Measurements from ENCODE around the gene SLC6A3.

The SLC6A3 gene

GRCh38 chr5:1393571-1394501, 51.4 kb downstream of the SLC6A3 start:
- H3K4me3 ChIP-seq = no peak overlapping the region
- H3K27me3 ChIP-seq = peaks cover 0 to 69% of the 10 kb centered on the region in 2 donors
- H3K4me1 ChIP-seq = no peaks in the 10 kb centered on the region
- no peak overlapping the region for H3K27ac ChIP-seq
- intact Hi-C loops (cut with DNase I; ENCODE audit: low total_unique reads) = no loop called here
- H3K9me3 ChIP-seq = no peaks in the 10 kb centered on the region
- no peak for DNase-seq
- no peak for TF ChIP-seq CTCF (IDR thresholded peaks at IDR 0.05)
- H3K36me3 ChIP-seq = no peaks in the 10 kb centered on the region

GRCh38 chr5:1392801-1393565, 52.3 kb downstream of the SLC6A3 start:
- H3K9me3 ChIP-seq = no peaks in the 10 kb centered on the region
- H3K27ac ChIP-seq = no peak overlapping the region
- TF ChIP-seq CTCF (IDR thresholded peaks at IDR 0.05) = no peak
- H3K36me3 ChIP-seq = no peaks in the 10 kb centered on the region
- no peaks in the 10 kb centered on the region for H3K4me1 ChIP-seq
- intact Hi-C loops (cut with DNase I; ENCODE audit: low total_unique reads) = no loop called here
- no peak overlapping the region for H3K4me3 ChIP-seq
- DNase-seq = no peak
- peaks cover 0 to 71% of the 10 kb centered on the region in 2 donors for H3K27me3 ChIP-seq

- DNase-seq = no peak
- H3K27me3 ChIP-seq = peaks cover 0 to 71% of the 10 kb centered on the region in 2 donors
- H3K9me3 ChIP-seq = no peaks in the 10 kb centered on the region
- TF ChIP-seq CTCF (IDR thresholded peaks at IDR 0.05) = no peak
- intact Hi-C loops (cut with DNase I; ENCODE audit: low total_unique reads) = no loop called here
- H3K27ac ChIP-seq = no peak overlapping the region
- H3K4me1 ChIP-seq = no peaks in the 10 kb centered on the region
- no peaks in the 10 kb centered on the region for H3K36me3 ChIP-seq
- H3K4me3 ChIP-seq = no peak overlapping the region
These were observed 53.0 kb downstream of the SLC6A3 start for GRCh38 chr5:1392261-1392660.

- no peaks in the 10 kb centered on the region for H3K36me3 ChIP-seq
- H3K27me3 ChIP-seq = peaks cover 0 to 76% of the 10 kb centered on the region in 2 donors
- H3K27ac ChIP-seq = no peak overlapping the region
- H3K4me3 ChIP-seq = no peak overlapping the region
- DNase-seq = no peak
- intact Hi-C loops (cut with DNase I; ENCODE audit: low total_unique reads) = no loop called here
- H3K9me3 ChIP-seq = no peaks in the 10 kb centered on the region
- H3K4me1 ChIP-seq = peaks cover 0 to 3% (median under 1%) of the 10 kb centered on the region in 4 donors
- no peak for TF ChIP-seq CTCF (IDR thresholded peaks at IDR 0.05)
These were observed 53.5 kb downstream of the SLC6A3 start for GRCh38 chr5:1391691-1392090.

- H3K9me3 ChIP-seq = no peaks in the 10 kb centered on the region
- H3K36me3 ChIP-seq = no peaks in the 10 kb centered on the region
- H3K27ac ChIP-seq = no peak overlapping the region
- intact Hi-C loops (cut with DNase I; ENCODE audit: low total_unique reads) = no loop called here
- H3K27me3 ChIP-seq = peaks cover 0 to 79% of the 10 kb centered on the region in 2 donors
- DNase-seq = no peak
- TF ChIP-seq CTCF (IDR thresholded peaks at IDR 0.05) = no peak
- H3K4me1 ChIP-seq = peaks cover 0 to 10% (median 6%) of the 10 kb centered on the region in 4 donors
- no peak overlapping the region for H3K4me3 ChIP-seq
These were observed 54.2 kb downstream of the SLC6A3 start for GRCh38 chr5:1390861-1391600.

All from tibial artery (tissue), 4 donors.